Neuronal stem cell (in vitro differentiated cells): ENCODE data around the gene MASP1.
"Not testable (repeated sequence)": the region's sequence is repeated elsewhere in the genome, so short reads cannot be mapped to it uniquely, and the experiment has no call there.

Experiments
- DNase-seq: peaks from one replicate; pipeline ENCODE4 v3.0.0-alpha.2; 2013; ENCODE audit warnings: low spot score
- H2AFZ ChIP-seq: one replicate; pipeline ENCODE4 v1.6.1; 2013; ENCODE audit warnings: mild to moderate bottlenecking, low read length, inconsistent platforms
- H2AK5ac ChIP-seq: 2 replicates; pipeline ENCODE4 v1.6.1; 2013; ENCODE audit warnings: low read depth, mild to moderate bottlenecking, inconsistent platforms, low read length, moderate library complexity, mixed read lengths
- H2BK120ac ChIP-seq: 2 replicates; pipeline ENCODE4 v1.6.1; 2013; ENCODE audit warnings: low read depth, mild to moderate bottlenecking, inconsistent platforms, low read length, moderate library complexity, mixed read lengths
- H2BK12ac ChIP-seq: one replicate; pipeline ENCODE4 v1.6.1; 2013; ENCODE audit warnings: low read length, inconsistent platforms
- H2BK15ac ChIP-seq: 2 replicates; pipeline ENCODE4 v1.6.1; 2013; ENCODE audit warnings: mild to moderate bottlenecking, low read length, inconsistent platforms, mixed read lengths
- H2BK5ac ChIP-seq: one replicate; pipeline ENCODE4 v1.6.1; 2013; ENCODE audit warnings: inconsistent platforms, mild to moderate bottlenecking, low read length, moderate library complexity
- H3K14ac ChIP-seq: one replicate; pipeline ENCODE4 v1.6.1; 2013; ENCODE audit warnings: low read length, inconsistent platforms
- H3K18ac ChIP-seq: 2 replicates; pipeline ENCODE4 v1.6.1; 2013; ENCODE audit warnings: low read length, inconsistent platforms
- H3K23ac ChIP-seq: 2 replicates; pipeline ENCODE4 v1.6.1; 2013; ENCODE audit warnings: low read depth, mild to moderate bottlenecking, mixed read lengths, low read length, inconsistent platforms; ENCODE audit not compliant: poor library complexity
- H3K27ac ChIP-seq: replicated peaks from 3 replicates; pipeline ENCODE4 v1.5.1; 2013; ENCODE audit warnings: low read length, inconsistent platforms
- H3K27me3 ChIP-seq, 3 experiments: 2 replicates each; pipeline ENCODE4 v1.6.1; 2013; ENCODE audit warnings: low read length in 3 of 3, mild to moderate bottlenecking in 2 of 3, inconsistent platforms in 1 of 3, low read depth in 1 of 3, mixed read lengths in 1 of 3, moderate library complexity in 1 of 3; ENCODE audit not compliant: control insufficient read depth in 3 of 3, insufficient read depth in 3 of 3
- H3K36me3 ChIP-seq, 2 donors: replicated peaks in 1 of 2; 2 replicates each; pipeline ENCODE4 v1.6.1; 2013; ENCODE audit warnings: low read length in 2 of 2; ENCODE audit not compliant: control insufficient read depth in 2 of 2, insufficient read depth in 2 of 2
- H3K4ac ChIP-seq: 2 replicates; pipeline ENCODE4 v1.6.1; 2013; ENCODE audit warnings: inconsistent platforms, mild to moderate bottlenecking, low read length, moderate library complexity
- H3K4me1 ChIP-seq, 2 donors: 1 replicate in 1 of 2; 2 replicates in 1 of 2; pipeline ENCODE4 v1.6.1; 2013; ENCODE audit warnings: low read length in 2 of 2, low read depth in 1 of 2; ENCODE audit not compliant: control insufficient read depth in 2 of 2, insufficient read depth in 1 of 2
- H3K4me2 ChIP-seq: one replicate; pipeline ENCODE4 v1.6.1; 2013; ENCODE audit warnings: mild to moderate bottlenecking, low read length, inconsistent platforms; ENCODE audit not compliant: insufficient read depth, poor library complexity, severe bottlenecking
- H3K4me3 ChIP-seq, 2 donors: 2 replicates each; pipeline ENCODE4 v1.5.1; 2013; ENCODE audit warnings: low read length in 2 of 2, mild to moderate bottlenecking in 2 of 2, inconsistent platforms in 1 of 2, moderate library complexity in 1 of 2
- H3K79me1 ChIP-seq: one replicate; pipeline ENCODE4 v1.6.1; 2013; ENCODE audit warnings: low read depth, mild to moderate bottlenecking, inconsistent platforms, low read length, moderate library complexity
- H3K9ac ChIP-seq: one replicate; pipeline ENCODE4 v1.6.1; 2013; ENCODE audit warnings: mild to moderate bottlenecking, low read depth, low read length, inconsistent platforms; ENCODE audit not compliant: poor library complexity
- H3K9me3 ChIP-seq, 2 donors: replicated peaks in 1 of 2; 2 replicates each; pipeline versions ENCODE3 to v1.6.1; 2013; ENCODE audit warnings: low read length in 2 of 2, mild to moderate bottlenecking in 2 of 2, inconsistent platforms in 1 of 2, low read depth in 1 of 2, mixed read lengths in 1 of 2, moderate library complexity in 1 of 2; ENCODE audit not compliant: control insufficient read depth in 2 of 2, insufficient read depth in 1 of 2
- H4K8ac ChIP-seq: one replicate; pipeline ENCODE4 v1.6.1; 2013; ENCODE audit warnings: low read depth, mild to moderate bottlenecking, inconsistent platforms, low read length, moderate library complexity
- H4K91ac ChIP-seq: one replicate; pipeline ENCODE4 v1.6.1; 2013; ENCODE audit warnings: low read length, low read depth, mild to moderate bottlenecking, inconsistent platforms; ENCODE audit not compliant: poor library complexity
- WGBS, 2 donors: extraction: QIAGEN DNeasy Blood & Tissue Kit; methylation state at CpG; one replicate each; pipeline ENCODE4 v1.1.7; 2013; ENCODE audit warnings: missing lambda C conversion rate in 2 of 2, mixed read lengths in 1 of 2; ENCODE audit not compliant: insufficient read length in 2 of 2, insufficient replicate concordance in 1 of 2; ENCODE audit errors: extremely low coverage in 2 of 2; 5-methylcytosine and 5-hydroxymethylcytosine counted together

Gene MASP1

GRCh38 chr3:187242900-187243299 is 48.6 kb downstream of the MASP1 start:
- Histone ChIP-seq H3K9me3 (no peaks in the 10 kb centered on the region), H2BK120ac (no peak overlapping the region), H3K79me1 (no peaks in the 10 kb centered on the region), H3K4me1 (peaks cover 0 to 2% of the 10 kb centered on the region in 2 donors), H2BK15ac (no peak overlapping the region), H4K8ac (no peak overlapping the region), H3K14ac (no peak overlapping the region), H3K4ac (no peak overlapping the region), H3K4me3 (no peak overlapping the region), H2BK12ac (peak overlapping the region; percentile 7), H3K27me3 (no peaks in the 10 kb centered on the region), H3K18ac (peak overlapping the region; percentile 36), H3K4me2 (no peak overlapping the region), H2AFZ (no peak overlapping the region), H2BK5ac (no peak overlapping the region), H3K23ac (no peak overlapping the region), H3K9ac (no peak overlapping the region), H3K27ac (no peak overlapping the region), H3K36me3 (no peaks in the 10 kb centered on the region), H4K91ac (no peak overlapping the region), H2AK5ac (peak overlapping the region; percentile 38)
- WGBS, 2 donors: no CpG with 5 or more reads among the region's 4 CpGs
- DNase-seq: no peak

DNA sequence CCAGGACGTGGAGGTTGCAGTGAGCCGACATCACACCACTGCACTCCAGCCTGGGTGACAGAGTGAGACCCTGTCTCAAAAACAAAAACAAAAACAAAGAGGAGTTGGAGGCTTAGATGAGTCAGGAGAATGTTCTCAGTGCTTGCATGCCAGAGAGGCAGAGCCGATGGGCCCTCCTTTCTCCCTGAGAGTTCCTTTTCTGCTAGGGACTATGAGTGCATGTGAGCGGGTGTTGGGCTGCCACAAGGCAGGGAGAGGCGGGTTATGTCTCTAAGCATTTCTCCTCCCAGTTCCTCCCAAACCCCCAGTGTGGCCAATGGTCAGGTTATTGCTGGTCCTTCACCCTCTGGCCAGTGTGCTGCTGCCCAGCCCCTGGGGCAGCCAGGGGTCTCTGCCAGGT is 49.1 kb downstream of the MASP1 start:
- whole genome bisulfite sequencing, 2 donors: no CpG with 5 or more reads among the region's 5 CpGs

GRCh38 chr3:187238835-187239234 is 52.7 kb downstream of the MASP1 start:
- not testable (repeated sequence) for H3K4me3 ChIP-seq, H3K27ac ChIP-seq, H3K14ac ChIP-seq, H3K27me3 ChIP-seq, H4K8ac ChIP-seq, H2BK15ac ChIP-seq, H3K9me3 ChIP-seq, H3K18ac ChIP-seq, H3K4me2 ChIP-seq, H3K23ac ChIP-seq, H4K91ac ChIP-seq, H2BK12ac ChIP-seq, H3K36me3 ChIP-seq, H2AFZ ChIP-seq, H3K9ac ChIP-seq, H2AK5ac ChIP-seq, H3K4me1 ChIP-seq, H2BK5ac ChIP-seq, DNase-seq, H3K4ac ChIP-seq, H3K79me1 ChIP-seq, H2BK120ac ChIP-seq
- no CpG with 5 or more reads among the region's 4 CpGs for WGBS, 2 donors

More for the DNA sequence above, 49.1 kb downstream of the MASP1 start:
- H3K79me1 ChIP-seq: no peaks in the 10 kb centered on the region
- H3K4me1 ChIP-seq: peaks cover 0 to 2% of the 10 kb centered on the region in 2 donors
- no peak overlapping the region for H3K9ac ChIP-seq
- peak overlapping the region; percentile 38 for H2AK5ac ChIP-seq
- DNase-seq: no peak
- H4K91ac ChIP-seq: no peak overlapping the region
- no peaks in the 10 kb centered on the region for H3K9me3 ChIP-seq
- H2BK12ac ChIP-seq: peak overlapping the region; percentile 7
- H3K36me3 ChIP-seq: no peaks in the 10 kb centered on the region
- H2BK15ac ChIP-seq: peak overlapping the region; percentile 21
- no peak overlapping the region for H3K4ac ChIP-seq
- H4K8ac ChIP-seq: no peak overlapping the region
- no peak overlapping the region for H3K23ac ChIP-seq
- H3K18ac ChIP-seq: peak overlapping the region; percentile 18
- no peak overlapping the region for H2BK120ac ChIP-seq
- H3K27me3 ChIP-seq: no peaks in the 10 kb centered on the region
- no peak overlapping the region for H3K4me3 ChIP-seq
- no peak overlapping the region for H2AFZ ChIP-seq
- H3K14ac ChIP-seq: no peak overlapping the region
- no peak overlapping the region for H3K27ac ChIP-seq
- H3K4me2 ChIP-seq: no peak overlapping the region
- H2BK5ac ChIP-seq: no peak overlapping the region

GRCh38 chr3:187238239-187238638 is 53.3 kb downstream of the MASP1 start:
- Histone ChIP-seq H2BK120ac (no peak overlapping the region), H2AK5ac (no peak overlapping the region), H3K36me3 (no peaks in the 10 kb centered on the region), H3K4me2 (no peak overlapping the region), H3K14ac (no peak overlapping the region), H3K4me1 (peaks cover 0 to 2% of the 10 kb centered on the region in 2 donors), H3K23ac (no peak overlapping the region), H2AFZ (no peak overlapping the region), H3K9me3 (no peaks in the 10 kb centered on the region), H3K79me1 (no peaks in the 10 kb centered on the region), H2BK5ac (no peak overlapping the region), H2BK12ac (no peak overlapping the region), H3K27me3 (no peaks in the 10 kb centered on the region), H3K27ac (no peak overlapping the region), H4K91ac (no peak overlapping the region), H3K4ac (no peak overlapping the region), H3K18ac (no peak overlapping the region), H3K9ac (no peak overlapping the region), H2BK15ac (no peak overlapping the region), H4K8ac (no peak overlapping the region), H3K4me3 (no peak overlapping the region)
- DNase-seq: no peak
- WGBS, 2 donors: no CpG with 5 or more reads among the region's 1 CpG
